Measurements from ENCODE around the gene SGPP2. TPM values are rescaled to one million over a fixed set of nuclear protein-coding genes. Genes with fewer than 3 reads are reported as not detected.

SGPP2 gene
- total RNA-seq, 2 experiments from 2014 or later = 2.7 to 3.1 TPM

DNA sequence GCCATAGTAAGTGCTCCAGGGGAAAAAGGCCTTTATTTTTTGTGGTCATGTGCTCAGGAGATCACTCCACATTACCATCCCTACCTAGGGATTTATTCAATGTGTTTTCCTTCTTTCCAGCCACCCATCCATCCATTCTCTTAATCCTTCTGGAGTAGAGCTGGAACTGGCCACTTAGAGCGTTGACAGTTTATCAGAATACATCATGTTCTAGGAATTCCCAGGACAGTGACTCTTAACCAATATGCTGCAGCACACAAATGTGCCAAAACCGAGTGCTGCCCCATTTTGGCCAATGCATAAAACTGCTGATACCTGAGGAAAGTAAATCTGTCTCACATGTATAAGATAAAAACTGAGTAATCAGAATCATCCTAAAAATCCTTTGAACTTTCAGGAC lies 167.8 kb downstream of the SGPP2 start:
- H3K27me3 Mint-ChIP-seq = no peaks in the 10 kb centered on the region
- H3K27ac Mint-ChIP-seq = no peak overlapping the region

DNA sequence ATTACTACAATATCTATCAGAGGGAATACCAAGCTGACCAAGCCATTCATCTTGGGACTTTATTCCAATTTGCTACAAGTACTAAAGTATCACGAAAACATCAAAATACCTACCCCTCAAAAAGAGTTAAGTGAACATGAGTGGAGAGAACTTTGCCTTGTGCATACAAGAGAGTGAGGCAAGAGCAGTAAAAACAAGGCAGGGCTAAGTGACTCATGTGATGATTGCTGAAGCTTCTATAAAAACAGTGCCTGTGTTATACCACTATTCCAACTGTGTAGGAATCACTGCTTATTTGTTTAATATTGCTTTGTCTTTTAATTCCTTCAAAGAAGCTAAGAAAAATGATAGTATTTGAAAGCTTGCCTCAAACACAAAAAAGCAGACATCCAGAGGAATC lies 170.3 kb downstream of the SGPP2 start:
- Mint-ChIP-seq H3K27me3 (no peaks in the 10 kb centered on the region), H3K27ac (no peak overlapping the region), H3K4me1 (no peaks in the 10 kb centered on the region), H3K36me3 (peaks cover 55% of the 10 kb centered on the region), H3K4me3 (no peak overlapping the region), H3K9me3 (peaks cover 4% of the 10 kb centered on the region)
- no peak for DNase-seq

More for the DNA sequence above, 167.8 kb downstream of the SGPP2 start:
- no peak overlapping the region for H3K4me3 Mint-ChIP-seq
- H3K36me3 Mint-ChIP-seq = peaks cover 72% of the 10 kb centered on the region
- DNase-seq = no peak
- peaks cover 10% of the 10 kb centered on the region for H3K9me3 Mint-ChIP-seq
- H3K4me1 Mint-ChIP-seq = peaks cover 7% of the 10 kb centered on the region

DNA sequence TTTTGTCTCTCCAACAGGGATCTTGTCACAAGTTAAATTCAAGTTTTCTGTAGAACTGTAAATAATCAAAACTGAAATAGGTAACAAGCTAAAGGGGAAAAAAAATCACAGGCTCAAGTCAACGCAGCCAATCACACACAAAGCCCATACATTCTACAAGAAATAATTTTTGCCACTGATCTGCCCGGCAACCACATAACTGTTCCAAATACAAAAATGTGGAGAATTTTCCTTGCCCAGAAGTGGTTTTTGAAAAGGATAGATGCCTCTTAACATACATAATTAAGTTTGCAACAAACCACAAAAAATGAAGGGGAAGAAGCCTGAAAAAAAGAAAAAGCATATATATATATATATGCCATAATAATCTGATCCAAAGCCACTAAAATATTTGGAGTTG lies 171.2 kb downstream of the SGPP2 start:
- Mint-ChIP-seq H3K9me3 (no peaks in the 10 kb centered on the region), H3K27ac (peak overlapping the region; percentile 23), H3K36me3 (peaks cover 52% of the 10 kb centered on the region), H3K27me3 (no peaks in the 10 kb centered on the region), H3K4me3 (no peak overlapping the region), H3K4me1 (peaks cover 2% of the 10 kb centered on the region)
- DNase-seq = no peak

DNA sequence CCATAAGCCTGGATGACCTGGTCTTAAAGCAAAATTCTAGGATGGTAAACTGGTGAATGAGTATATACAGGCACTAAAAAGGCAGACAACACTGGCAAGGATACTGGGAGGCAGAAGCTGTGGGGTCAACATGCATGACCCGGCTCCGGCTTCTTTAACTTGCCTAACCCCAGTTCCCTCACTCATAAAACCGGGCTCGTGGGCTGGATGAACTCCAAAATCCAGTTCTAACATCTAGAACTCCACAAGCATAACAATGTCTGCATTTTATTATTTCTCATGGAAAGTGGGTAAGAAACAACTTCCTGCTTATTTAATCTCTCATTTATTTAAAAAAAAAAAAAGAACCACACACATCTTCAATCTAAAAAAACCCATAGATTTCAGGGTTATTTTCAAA lies 174.3 kb downstream of the SGPP2 start:
- no peak overlapping the region for H3K27ac Mint-ChIP-seq
- peaks cover 7% of the 10 kb centered on the region for H3K4me1 Mint-ChIP-seq
- no peaks in the 10 kb centered on the region for H3K9me3 Mint-ChIP-seq
- DNase-seq = no peak
- H3K36me3 Mint-ChIP-seq = peaks cover 27% of the 10 kb centered on the region
- no peaks in the 10 kb centered on the region for H3K27me3 Mint-ChIP-seq
- no peak overlapping the region for H3K4me3 Mint-ChIP-seq

DNA sequence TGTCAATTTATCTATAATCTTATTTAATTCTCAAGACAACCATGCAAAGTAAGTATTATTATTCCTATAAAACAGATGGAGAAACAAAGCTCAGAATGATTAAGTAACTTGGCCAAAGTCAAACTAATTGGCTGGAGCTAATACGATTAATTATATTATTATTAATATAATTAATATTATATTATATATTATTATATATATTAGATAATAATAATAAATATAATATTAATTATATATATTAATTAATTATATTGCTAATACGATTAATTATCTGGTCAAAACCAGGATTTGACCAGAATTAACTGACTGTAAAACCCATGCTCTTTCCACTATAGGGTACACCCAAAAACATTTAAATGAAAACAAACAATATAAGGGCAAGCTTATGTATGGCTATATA lies 179.2 kb downstream of the SGPP2 start:
- H3K36me3 Mint-ChIP-seq = peaks cover 21% of the 10 kb centered on the region
- no peaks in the 10 kb centered on the region for H3K9me3 Mint-ChIP-seq
- no peaks in the 10 kb centered on the region for H3K27me3 Mint-ChIP-seq
- no peak overlapping the region for H3K4me3 Mint-ChIP-seq
- peaks cover 7% of the 10 kb centered on the region for H3K4me1 Mint-ChIP-seq
- no peak for DNase-seq
- no peak overlapping the region for H3K27ac Mint-ChIP-seq

DNA sequence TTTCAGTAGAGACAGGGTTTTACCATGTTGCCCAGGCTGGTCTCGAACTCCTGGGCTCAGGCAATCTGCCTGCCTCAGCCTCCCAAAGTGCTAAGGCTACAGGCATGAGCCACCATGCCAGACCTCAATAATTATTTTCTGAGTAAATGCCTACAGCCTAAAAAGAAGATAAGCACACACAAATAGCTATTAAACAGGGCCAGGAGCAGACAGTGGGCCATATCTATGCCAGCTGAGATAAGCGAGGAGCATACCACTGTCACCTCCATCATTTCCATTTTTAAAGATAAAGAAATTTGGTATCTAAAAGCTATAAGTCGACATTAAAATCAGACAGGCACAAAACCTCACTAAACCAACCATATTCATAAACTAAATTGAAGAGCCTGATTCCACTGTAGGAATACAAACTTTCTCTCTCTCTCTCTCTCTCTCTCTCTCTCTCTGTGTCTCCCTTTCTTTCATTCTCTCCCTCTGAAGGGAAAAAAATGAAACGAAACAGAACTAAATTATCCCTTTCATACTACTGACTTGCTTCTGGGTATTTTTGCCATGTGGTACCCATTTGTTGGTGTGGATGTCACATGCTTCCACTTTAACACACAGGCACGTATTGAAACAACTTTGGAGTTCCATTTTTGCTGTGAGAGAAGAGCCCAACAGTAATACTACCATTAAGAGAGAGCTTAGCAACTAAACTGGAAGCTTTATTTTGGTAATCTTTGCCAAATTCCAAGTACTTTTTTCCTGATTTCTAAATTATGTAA lies 180.6 kb downstream of the SGPP2 start:
- Mint-ChIP-seq H3K4me1 (peaks cover 7% of the 10 kb centered on the region), H3K36me3 (peaks cover 22% of the 10 kb centered on the region), H3K4me3 (no peak overlapping the region), H3K9me3 (no peaks in the 10 kb centered on the region), H3K27ac (peak overlapping the region; percentile 2), H3K27me3 (no peaks in the 10 kb centered on the region)
- DNase-seq = no peak

DNA sequence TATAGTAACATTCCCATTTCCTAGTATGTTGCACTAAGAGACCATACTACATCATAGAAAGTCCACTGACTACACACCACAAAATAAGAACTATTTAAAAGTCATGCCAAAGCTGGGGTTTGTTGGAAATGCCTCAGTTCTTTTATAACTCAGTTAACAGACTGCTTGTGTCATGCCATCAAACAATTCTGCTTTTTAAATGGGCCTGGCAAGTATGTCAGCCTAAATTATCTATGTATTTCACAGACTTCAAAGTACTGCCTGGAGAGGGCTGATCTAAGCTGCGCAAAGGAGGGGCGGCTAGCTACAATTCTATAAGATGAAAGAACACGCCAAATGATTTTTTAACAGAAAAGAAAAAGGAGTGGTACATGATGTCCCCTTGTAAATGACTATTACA lies 182.0 kb downstream of the SGPP2 start:
- no peaks in the 10 kb centered on the region for H3K4me1 Mint-ChIP-seq
- no peaks in the 10 kb centered on the region for H3K27me3 Mint-ChIP-seq
- DNase-seq = no peak
- no peak overlapping the region for H3K4me3 Mint-ChIP-seq
- H3K9me3 Mint-ChIP-seq = no peaks in the 10 kb centered on the region
- H3K36me3 Mint-ChIP-seq = peaks cover 19% of the 10 kb centered on the region
- H3K27ac Mint-ChIP-seq = no peak overlapping the region

DNA sequence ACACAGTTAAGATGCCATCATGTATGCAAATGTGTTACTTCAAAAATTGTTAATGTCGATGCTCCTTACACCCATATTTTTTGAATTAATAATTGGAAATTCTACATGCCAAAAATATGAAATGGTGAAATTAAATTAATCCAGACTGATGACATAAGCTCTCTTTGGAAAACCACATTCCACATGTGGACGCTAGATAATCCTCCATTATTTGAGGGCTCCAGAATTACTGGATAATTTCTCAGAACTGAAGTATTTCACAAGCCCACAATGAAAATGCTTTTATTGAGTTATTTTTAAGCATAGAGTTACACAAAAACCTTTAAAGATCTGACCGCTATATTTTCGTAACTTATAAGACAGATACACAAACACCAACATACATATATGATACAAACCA lies 183.7 kb downstream of the SGPP2 start:
- H3K4me1 Mint-ChIP-seq = no peaks in the 10 kb centered on the region
- DNase-seq = no peak
- H3K9me3 Mint-ChIP-seq = no peaks in the 10 kb centered on the region
- no peak overlapping the region for H3K27ac Mint-ChIP-seq
- no peak overlapping the region for H3K4me3 Mint-ChIP-seq
- H3K27me3 Mint-ChIP-seq = no peaks in the 10 kb centered on the region
- H3K36me3 Mint-ChIP-seq = peaks cover 19% of the 10 kb centered on the region

DNA sequence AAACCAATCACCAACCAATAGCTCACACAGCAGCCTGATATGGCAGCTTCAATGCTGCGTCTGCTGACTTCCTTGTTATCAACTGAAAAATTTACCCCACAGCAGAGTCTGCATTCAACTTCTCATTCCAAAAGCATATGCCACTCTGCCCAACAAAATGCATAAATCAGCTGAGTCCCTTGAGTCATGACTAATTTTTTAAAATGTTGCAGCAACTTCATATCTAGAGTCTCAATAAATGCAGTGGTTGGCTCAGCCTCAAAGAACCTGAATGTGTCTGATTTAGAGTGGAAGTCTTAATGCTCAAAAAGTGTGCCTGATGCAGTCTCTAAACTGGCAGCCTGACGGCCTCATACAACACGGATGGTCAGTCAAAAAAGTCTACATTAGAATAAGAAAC lies 185.0 kb downstream of the SGPP2 start:
- H3K9me3 Mint-ChIP-seq = no peaks in the 10 kb centered on the region
- H3K27me3 Mint-ChIP-seq = no peaks in the 10 kb centered on the region
- H3K27ac Mint-ChIP-seq = no peak overlapping the region
- no peak for DNase-seq
- no peaks in the 10 kb centered on the region for H3K4me1 Mint-ChIP-seq
- no peak overlapping the region for H3K4me3 Mint-ChIP-seq
- peaks cover 15% of the 10 kb centered on the region for H3K36me3 Mint-ChIP-seq

Other genes with a start within 250 kb of the SGPP2 start
- not detected for gene PAX3, start 125.5 kb upstream of the SGPP2 start, total RNA-seq
- 10 to 100 TPM; 68.3 to 68.6 TPM for gene FARSB, start 231.5 kb downstream of the SGPP2 start, total RNA-seq
- gene MOGAT1, start 247.1 kb downstream of the SGPP2 start, total RNA-seq = not detected

Data from activated naive CD8-positive, alpha-beta T cell treated with anti-CD3 and anti-CD28 coated beads for 36 hours (primary cell).